DMS79 (cell line): ENCODE data around the gene DPP3.

ENCODE experiments used
- DNase-seq: peaks from one replicate; lab custom pipeline; 2025; lab: John Stamatoyannopoulos, UW

The DPP3 gene

DNA sequence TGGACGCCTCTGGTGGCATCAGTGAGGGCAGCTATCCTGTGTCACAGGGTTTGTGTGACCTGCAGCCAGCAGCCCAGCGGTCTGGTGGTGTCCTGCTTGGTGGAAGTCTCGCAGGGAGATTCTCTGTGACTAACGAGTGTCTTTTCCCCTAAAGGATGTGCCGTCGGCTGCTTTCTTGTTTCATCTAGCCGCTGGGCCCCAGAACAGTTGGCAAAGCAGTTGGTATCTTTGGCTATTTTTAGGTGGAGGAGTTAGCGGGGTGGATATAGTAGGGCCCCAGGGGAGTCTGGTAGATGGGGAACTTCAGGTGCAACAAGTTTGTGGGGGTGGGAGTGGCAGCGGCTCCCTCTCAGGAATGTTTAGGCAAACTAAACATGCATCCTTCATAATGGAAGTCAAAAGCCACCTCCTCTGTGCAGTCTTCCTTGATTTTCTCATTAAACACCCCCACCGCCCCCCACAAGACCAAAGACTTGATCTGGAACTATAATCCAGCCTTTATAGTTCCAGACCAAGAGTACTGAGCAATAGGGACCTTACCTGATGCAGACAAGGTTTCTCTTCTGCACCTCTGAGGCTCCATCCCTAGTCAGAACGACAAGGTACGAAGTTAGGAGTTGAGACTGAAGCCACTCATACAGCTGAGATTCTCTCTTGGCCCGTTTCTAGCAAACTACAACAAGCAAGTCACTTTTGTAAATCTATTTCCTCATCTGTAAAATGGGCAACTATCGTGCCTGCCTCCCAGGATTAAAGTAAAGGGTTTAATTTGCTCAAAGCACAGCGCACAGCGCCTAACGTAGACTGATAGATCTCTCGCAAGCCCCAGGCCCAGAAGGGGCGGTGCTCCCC is 14.6 kb upstream of the DPP3 start:
- DNase-seq: no peak

DNA sequence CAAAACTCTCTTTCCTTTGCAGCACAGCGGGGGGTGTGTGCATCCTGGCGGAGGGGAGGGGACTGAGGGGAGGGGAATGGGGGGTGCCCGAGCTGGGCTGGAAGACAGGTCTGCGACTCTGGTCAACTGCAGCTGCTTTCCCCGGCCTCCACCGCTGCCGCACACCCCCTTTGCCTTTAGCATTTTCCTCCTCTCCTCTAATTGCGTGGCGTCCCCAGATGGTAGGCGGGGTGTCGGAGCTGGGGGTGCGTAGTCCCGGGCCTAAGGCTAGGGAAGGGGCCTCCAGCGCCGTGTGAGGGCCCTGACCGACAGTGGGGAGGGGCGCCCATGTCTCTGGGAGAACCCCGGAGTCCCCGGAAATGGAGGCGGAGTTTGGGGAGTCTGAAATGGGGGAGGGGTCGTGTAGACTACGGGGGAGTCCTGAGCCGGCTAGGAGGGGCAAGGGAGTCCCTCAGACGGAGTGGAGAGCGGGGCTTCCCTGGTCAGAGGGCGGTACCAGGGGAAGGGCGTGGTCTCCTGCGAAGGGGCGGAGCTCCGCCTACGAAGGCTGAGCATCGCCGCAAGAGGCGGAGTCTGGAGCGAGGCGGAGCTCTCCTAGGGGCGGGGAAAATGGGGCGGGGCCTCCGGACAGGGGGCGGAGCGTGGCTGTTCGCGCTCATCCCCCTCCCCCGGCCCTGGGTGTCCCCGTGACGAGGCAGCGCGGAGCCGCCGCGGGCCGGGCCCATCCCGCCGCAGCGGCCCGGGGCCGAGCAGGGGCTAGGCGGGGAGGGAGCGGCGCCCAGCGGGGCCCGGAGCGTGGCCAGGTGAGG is 13.8 kb upstream of the DPP3 start, which contains the start of gene PELI3:
Gene PELI3, plus strand, starts transcription at position 681 of the 809 bp plus-strand sequence. CDS start 1,224 bp downstream, outside the sequence.
- peak; percentile 53 for DNase-seq

DNA sequence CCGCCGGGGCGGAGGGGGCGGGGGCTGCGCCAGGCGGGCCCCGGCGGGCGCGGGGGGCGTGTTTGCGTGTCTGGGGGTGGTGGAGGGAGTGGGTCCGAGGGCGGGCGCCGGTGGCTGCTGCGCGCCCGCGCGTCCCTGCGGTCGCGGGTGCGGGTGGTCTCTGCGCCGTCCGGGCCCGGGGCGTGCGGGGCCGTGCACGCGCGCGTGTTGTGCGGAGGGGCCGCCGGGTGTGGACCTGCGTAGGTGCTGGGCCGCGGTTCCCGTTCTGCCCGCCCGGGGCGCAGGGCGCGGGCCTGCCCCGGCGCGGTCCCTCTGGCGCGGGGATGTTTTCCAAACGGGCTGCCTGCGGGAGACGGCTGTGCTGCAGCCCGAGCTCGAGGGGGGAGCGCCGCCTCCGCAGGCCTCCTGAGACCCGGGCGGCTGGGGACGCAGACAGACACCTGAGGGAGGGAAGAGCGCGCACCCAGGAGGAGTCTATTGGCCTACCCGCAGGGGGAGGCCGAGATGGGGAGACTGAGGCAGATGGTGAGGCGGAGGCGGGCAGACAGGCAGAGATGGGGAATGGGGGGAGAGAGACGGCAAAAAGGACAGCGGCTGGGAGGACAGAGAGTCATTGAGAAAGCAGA is 13.1 kb upstream of the DPP3 start:
- no peak for DNase-seq

DNA sequence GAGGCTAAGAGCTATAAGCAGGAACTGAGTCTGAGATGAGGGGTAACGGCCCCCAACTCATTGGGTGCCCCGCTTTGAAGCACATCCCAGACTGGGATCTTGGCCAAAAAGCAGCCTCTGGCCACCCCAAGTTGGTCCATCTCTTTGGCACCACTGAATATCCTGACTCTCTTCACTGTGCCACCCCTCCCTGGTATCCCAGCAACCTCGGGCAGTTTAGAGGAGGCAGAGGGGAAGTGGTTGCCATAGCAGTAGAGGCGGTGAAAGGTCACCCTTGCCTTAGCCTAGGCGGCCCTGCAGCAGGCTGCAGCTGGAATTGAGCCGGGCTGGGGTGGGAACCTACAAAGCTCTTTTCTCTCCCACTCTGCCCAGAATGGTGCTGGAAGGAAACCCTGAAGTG is 12.5 kb upstream of the DPP3 start:
- DNase-seq: peak; percentile 17

DNA sequence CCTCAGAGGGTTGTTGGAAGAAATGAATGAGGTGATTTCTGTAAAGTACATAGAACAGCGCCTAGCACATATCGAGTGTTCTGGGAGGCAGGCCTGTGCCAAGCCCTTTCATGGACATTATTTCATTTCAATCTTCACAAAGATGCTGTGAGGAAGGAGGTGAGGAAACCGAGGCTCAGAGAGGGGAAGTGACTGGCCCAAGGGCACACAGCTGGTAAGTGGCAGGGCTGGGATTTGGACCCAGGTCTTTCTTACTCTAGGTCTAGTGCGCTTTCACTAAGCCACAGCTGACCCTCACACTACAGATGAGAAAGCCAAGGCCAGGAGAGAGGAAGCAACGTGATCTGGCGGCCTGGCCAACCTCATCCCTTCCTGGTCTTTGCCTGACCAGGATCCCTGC is 11.5 kb upstream of the DPP3 start:
- DNase-seq: no peak

DNA sequence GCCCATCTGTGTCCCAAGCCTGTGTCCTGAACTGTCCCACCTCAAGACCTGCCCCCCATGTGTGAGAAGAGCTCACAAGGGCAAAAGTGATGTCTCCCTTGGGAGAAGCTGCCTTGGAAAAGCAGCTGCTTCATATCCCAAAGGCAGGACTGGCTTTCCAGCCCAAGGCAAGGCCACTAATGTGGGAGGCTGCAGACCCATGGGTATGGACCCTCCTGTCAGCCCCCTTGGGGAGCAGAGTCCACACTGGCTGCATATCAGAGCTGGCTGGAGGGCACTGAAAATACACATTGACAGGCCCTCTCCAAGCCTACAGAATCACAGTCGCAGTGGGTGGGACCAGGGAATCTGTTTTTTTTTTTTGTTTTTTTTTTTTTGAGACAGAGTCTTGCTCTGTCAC is 10.8 kb upstream of the DPP3 start:
- DNase-seq: no peak

DNA sequence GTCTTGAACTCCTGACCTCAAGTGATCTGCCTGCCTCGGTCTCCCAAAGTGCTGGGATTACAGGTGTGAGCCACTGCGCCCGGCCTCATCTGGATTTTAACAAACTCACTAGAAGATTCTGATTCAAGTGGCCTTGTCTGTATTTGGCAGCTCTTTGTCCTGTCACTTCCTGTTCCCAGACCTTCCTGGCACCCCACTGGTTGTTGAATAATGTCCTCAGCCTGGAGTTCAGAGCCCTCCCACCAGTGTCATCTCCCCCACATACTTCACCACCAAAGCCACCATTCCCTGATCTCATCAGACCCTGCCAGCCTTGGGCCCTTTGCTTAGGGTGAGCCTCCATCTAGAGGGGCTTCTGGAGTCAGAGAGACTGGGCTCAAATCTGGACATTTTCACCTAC is 10.2 kb upstream of the DPP3 start:
- no peak for DNase-seq

DNA sequence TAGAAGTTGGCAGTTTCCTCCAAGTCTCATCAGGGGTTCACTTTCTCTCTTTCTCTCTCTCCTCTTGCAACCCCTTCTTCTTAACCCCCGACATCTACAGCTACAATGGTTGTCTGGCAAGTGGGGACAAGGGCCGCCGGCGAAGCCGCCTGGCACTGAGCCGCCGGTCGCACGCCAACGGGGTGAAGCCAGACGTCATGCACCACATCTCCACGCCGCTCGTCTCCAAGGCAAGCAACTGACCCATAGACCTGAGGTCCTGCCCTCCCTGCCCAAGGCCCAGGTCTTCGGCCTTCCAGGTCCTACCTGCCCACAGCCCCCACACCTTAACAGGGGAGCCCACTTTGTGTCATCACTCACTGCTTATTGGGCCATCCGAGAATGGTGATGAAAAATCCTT is 9.1 kb upstream of the DPP3 start:
- no peak for DNase-seq

DNA sequence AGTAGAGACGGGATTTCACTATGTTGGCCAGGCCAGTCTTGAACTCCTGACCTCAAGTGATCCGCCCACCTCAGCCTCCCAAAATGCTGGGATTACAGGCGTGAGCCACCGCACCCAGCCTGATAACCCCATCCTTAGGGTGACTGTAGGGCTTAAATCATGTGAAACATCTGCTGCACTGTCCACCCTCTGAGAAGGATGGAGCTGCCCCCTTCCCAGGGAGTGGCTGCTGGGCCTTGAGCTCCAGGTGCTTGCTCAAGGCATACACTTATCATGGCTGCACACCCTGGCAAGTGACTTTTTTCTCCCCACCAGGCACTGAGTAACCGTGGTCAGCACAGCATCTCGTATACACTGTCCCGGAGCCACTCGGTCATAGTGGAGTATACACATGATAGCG is 8.2 kb upstream of the DPP3 start:
- DNase-seq: no peak

DNA sequence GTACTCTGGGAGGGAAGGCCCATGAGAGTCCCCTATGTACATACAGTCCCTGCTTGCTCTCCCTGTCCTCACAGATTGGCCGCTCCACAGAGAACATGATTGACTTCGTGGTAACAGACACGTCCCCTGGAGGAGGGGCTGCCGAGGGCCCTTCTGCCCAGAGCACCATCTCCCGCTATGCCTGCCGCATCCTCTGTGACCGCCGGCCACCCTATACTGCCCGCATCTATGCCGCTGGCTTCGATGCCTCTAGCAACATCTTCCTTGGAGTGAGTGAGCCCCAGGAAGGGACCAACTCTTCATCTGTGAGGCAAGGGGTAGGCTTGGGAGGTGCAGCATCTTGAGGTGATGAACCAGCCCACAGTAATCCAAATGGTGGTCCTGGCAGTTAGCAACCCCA is 7.1 kb upstream of the DPP3 start:
- DNase-seq: no peak

DNA sequence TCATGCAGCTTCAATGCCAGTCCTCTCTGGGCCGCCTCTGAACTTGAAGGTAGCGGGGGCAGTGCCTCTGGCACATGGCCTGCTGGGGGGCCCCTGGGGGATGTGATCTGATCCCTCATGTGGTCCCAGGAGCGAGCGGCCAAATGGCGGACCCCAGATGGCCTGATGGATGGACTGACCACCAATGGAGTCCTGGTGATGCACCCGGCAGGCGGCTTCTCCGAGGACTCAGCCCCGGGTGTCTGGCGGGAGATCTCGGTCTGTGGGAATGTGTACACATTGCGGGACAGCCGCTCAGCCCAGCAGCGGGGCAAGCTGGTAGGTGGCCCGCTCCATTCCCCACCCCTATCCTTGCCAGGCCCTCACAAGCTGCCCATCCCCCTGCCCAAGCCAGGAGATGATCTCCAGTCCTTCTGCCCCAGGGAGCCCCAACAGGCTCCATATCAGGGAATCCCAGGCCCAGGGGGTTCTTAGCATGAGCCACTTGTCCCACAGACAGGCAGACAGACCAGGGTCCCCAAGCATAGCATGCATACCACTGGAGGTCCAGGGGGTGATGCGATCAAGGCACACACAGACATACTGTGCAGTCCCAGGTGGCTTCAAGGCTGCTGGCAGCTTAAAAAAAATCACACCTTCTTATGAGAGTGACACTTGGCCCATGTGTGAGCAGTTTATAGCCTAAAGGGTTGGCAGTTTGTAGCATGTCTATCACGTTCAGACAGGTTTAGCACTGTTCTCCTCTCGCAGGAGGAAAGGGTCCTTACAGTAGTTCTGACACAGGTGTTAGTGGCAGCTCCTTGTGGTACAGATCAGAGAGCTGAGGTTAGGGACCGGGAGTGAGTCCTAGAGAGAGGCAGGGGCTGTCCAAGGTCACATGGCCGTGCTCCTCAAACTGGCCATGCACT is 6.4 kb upstream of the DPP3 start:
- no peak for DNase-seq

DNA sequence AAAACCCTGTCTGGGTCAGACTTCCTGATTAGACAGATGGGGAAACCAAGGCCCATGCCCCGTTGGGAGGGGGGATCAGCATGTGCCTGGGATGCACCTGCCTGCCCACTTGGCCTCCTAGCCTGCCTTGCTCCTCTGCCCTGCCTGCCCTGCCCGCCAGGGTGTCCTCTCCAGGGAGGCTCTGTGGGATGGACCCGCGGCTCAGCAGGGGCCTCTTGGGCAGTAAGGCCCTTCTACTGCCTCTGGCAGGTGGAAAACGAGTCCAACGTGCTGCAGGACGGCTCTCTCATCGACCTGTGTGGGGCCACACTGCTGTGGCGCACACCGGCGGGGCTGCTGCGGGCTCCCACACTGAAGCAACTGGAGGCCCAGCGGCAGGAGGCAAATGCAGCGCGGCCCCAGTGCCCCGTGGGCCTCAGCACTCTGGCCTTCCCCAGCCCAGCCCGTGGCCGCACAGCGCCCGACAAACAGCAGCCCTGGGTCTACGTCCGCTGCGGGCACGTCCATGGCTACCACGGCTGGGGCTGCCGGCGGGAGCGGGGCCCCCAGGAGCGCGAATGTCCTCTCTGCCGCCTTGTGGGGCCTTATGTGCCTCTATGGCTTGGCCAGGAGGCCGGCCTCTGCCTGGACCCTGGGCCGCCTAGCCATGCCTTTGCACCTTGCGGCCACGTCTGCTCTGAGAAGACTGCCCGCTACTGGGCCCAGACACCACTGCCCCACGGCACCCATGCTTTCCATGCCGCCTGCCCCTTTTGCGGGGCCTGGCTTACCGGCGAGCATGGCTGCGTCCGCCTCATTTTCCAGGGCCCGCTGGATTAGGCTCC is 4.7 kb upstream of the DPP3 start:
- no peak for DNase-seq

DNA sequence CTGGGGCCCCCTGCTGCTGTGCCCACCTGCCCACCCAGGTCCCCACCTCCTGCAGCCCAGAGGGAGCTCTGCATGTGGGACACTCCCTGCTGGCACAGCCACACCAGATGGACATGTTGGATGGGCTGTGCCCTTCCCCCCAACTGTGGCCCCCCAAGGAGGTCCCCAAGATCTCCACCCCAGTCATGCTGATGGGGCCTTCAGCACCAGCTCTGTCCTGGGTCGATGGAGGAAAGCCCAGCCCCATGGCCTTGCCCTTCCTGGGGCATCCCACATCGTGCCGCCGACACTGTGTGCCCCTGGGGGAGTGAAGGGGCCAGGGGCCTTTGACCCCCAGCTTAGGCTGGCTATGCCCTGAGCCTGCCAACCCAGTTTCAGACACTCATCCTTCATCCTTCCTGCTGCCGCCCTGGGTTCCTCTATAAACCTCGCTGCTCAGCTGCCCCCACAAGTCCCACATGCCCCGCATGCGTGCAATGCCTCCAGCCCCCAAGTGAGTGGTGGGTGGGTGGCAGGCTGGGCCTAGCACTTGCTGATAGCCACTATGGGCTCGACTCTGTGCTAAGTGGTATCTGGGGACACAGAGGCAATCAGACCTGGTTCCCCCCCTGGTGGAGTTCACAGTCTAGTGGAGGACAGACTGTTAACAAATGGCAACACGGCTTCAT is 3.9 kb upstream of the DPP3 start:
- no peak for DNase-seq

DNA sequence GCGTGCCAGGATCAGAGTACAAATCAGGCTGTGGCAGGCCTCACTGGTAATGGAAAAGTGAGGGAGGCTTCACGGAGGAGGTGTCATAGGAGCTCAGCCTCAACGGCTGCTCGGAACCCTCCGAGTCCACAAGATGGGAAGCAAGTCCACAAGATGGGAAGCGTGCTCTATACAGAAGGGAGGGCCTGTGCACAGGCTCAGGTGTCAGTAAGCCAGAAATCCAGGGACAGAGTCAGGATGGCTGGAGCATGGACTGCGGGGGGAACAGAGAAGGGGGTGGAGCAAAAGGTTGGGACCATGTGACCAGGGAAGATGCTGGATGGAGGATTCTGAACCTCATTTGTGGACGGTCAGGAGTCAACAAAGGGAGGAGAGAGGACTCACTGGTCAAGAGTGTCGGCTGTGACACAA is 3.4 kb upstream of the DPP3 start:
- DNase-seq: no peak

DNA sequence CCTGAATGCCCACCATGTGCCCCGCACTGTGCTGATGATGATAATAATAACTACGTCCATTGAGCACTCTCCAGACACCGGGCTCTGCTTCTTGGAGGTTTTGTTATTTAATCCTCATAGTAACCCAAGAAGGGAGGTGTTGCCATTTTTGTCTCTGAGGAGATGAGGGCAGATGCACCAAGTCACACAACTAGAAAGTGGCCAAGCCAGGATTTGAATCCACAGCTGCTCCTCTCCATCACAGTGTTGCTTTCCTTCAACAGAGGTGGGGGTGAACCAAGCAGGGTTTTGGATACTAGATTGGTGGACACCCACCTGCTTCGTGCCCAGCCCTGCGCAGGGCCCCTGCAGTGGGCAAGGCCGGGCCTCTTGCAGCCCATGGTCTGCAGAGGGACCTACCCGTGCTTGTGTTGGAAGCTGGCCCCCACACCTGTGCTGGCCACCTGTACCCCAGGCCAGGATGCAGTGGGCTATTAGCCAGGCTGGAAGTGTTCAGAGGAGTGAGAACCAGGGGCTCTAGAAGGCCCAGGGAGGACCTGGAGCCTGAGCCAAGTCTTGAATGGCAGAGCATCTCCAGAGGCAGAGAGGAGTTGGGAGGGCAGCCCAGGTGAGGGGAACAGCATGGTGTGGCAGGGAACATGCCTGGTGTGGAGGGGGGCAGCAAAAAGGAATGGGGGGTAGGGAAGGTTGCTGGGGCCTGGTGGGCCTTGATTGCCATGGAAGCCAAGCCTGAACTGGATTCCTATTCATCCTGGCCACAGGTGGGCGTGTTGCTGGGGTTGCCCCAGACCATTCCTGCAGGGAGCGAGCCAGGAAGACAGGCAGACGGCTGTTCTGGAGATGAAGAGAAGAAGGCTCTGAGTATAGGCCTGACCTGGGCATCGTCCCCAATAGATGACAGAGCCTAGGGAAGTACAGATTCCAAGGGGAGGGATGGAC is 2.7 kb upstream of the DPP3 start:
- no peak for DNase-seq

DNA sequence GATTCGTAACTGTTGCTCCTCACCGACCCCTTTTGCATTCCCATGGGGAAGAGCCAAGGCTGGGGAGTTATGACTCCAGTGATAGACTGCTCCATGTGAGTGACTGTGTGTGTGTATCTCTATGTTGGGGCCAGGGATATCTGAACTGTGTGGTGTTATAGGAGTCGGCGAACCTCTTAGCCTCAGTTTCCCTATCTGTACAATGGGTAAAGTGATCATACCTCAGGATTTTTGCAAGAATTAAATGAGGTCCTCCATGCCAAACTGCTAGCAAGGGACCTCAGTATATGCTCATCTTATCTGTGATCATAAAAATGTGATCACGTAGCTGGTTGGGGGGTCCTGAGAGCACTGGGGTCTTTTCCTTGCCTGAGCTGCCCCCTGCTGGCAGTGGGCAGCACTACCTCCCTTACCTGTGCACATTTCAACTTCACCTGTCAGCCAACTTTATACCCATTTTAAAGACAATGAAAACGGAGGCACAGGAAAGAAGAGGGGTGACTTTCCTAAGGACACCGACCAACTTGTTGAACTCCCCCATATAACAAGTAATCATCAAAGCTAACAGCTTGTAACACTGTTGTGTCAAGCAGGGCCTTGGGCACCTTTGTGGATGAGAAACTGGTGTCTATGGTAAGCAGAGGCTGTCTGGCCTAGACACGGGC is 1.4 kb upstream of the DPP3 start:
- DNase-seq: no peak

DNA sequence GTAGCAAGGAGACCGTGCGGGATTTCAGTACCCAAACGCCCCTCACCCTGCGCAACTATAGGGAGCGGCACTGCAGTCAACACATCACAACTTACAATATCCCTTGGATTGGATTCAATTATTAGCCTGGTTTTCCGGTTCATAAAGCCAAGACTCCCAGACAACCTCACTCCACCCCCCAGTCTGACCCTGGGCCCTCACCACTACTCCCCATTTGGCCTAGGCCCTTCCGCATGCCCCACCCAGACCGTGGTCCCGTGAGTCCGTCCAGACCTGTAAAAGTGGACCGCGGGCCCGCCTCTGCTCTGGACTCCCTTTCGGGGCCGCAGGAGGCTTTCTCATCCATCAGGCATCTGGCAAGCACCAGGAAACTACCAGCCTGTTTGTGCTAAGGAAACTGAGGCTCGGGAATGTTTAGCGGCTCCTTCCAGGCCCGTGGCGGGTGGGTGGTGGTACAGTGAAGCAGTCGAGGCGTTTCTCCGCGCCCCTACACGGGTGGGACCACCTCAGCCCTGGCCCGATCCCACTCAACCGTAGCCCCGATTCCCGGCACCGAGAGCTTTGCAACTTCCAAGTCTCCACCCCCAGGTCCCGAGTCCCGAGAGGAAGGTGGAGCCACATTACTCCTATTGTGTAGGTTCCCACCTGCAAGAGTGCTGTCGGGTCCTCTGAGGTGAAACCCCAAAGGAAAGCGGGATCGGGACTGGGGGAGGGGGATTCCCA is 679 bp upstream of the DPP3 start:
- DNase-seq: peak; percentile 78

DNA sequence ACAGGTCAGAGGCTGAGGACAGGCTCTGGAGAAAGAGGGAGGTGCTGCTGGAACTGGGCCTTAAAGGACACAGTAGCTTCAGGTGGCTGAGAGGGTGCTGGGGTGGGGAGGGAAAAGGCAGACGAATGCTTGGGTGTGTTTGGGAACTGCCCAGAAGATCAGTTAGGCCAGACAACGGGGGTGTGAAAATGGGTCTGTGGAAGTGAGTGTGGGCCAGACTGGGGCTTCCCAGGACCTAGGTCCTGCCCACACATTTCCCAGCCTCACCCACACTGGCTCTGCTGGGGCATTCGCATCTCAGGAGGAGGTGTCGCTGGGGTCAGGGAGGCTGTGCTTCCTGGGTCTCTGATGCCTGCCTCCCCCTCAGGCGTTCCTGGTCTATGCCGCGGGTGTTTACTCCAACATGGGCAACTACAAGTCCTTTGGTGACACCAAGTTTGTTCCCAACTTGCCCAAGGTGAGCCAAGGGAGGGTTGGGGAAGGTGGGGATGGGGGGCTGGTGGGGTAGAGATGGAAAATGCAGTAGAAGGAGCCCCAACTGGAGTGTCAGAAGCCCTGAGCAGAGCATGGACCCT is 4.7 kb downstream of the DPP3 start:
- no peak for DNase-seq
